Uterus (tissue), 2 donors: ENCODE data around the gene SLC6A4.

Experiments used
- CTCF ChIP-seq, 4 experiments: fragments of 200-600 bp in 2 of 4; fragments of 450-650 bp in 2 of 4; sonication (generic) in 2 of 4; IDR thresholded peaks; one replicate each; pipeline ENCODE4 v1.5.1; 2016 to 2019; ENCODE audit warnings: antibody characterized with exemption in 4 of 4, mild to moderate bottlenecking in 2 of 4, moderate library complexity in 1 of 4
- POLR2A ChIP-seq, 2 donors: fragments of 450-650 bp; IDR thresholded peaks; one replicate each; pipeline ENCODE4 v1.6.1; 2016; ENCODE audit warnings: antibody characterized with exemption in 2 of 2, mild to moderate bottlenecking in 1 of 2, moderate library complexity in 1 of 2

GRCh38 chr17:30246460-30246859 lies 11.0 kb upstream of the SLC6A4 start:
- TF ChIP-seq CTCF (IDR thresholded peaks at IDR 0.05) (no peak), POLR2A (IDR thresholded peaks at IDR 0.05) (no peak)
